Fibroblast of the aortic adventitia (primary cell): Measurements from ENCODE around the gene OTOP3. TPM values are rescaled to one million over a fixed set of nuclear protein-coding genes. Genes with fewer than 3 reads are reported as not detected.
A peak's percentile ranks its signal among the peaks of the same experiment; 100 is the strongest.

Source experiments
- DNase-seq: peaks from one replicate; pipeline ENCODE4 v3.0.0-alpha.2; 2010; ENCODE audit warnings: low read depth
- H3K4me3 ChIP-seq: 2 replicates; pipeline ENCODE4 v1.5.1; 2011; ENCODE audit warnings: low read depth, mild to moderate bottlenecking, control low read depth, low read length, moderate library complexity
- CTCF ChIP-seq: IDR thresholded peaks from 2 replicates; pipeline ENCODE4 v1.5.1; 2011; ENCODE audit warnings: mild to moderate bottlenecking, low read length, control low read depth, inconsistent platforms; ENCODE audit not compliant: insufficient read depth
- total RNA-seq: library from RNA; depleted of rRNA; stranded (reverse); fragments of >200 nt; gene quantifications from 2 replicates; pipeline ENCODE4 v1.2.3, GENCODE V29; 2012; ENCODE audit warnings: low replicate concordance

Gene OTOP3
- total RNA-seq, 1 donor, result not detected

- TF ChIP-seq CTCF, result no peak
- no peak for DNase-seq
These were observed 19.1 kb downstream of the OTOP3 start for GRCh38 chr17:74954665-74955421.

GRCh38 chr17:74956093-74956492, 20.4 kb downstream of the OTOP3 start:
- no peak for DNase-seq
- H3K4me3 ChIP-seq, result no peak overlapping the region
- TF ChIP-seq CTCF, result no peak

More at GRCh38 chr17:74954665-74955421, 19.1 kb downstream of the OTOP3 start:
- no peak overlapping the region for H3K4me3 ChIP-seq

DNA sequence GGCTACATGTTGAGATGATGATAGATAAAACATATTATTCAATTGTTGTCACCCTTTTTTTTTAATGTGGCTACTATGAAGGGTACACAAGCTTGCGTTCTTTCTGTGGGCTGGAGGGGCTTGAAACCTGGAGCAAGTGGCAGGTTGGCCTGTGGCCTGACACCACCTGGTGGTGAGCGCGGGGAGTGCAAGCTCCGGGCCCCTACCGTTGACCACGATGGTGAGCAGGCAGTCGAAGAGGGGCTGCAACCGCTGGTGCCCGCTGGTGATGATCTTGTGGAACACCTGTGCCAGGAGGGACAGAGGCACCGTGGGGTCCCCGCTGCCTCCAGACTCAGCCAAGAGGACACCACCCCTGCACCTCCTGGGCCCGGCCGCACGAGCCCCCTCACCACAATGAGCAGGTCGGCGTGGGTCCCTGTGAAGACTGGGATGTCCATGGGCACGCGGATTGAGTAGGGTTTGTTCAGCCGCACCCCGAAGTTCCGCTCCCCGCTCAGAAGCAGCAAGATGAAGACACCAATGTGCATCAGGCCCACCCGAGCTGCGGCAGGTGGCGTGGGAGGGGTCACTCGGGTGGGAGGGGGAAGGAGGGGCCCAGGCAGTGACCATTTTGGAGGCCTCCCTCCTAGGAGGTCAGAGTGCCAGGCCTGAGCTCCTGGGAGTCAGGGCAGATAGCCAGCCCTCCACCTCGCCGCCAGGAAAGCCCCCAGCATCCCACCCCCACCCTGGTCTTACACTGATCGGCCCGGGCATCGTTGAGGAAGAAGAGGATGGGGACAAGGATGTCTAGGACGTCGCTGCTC, 22.4 kb downstream of the OTOP3 start:
- peak; percentile 48 for DNase-seq
- peak; percentile 95 for TF ChIP-seq CTCF
- H3K4me3 ChIP-seq, result no peak overlapping the region

DNA sequence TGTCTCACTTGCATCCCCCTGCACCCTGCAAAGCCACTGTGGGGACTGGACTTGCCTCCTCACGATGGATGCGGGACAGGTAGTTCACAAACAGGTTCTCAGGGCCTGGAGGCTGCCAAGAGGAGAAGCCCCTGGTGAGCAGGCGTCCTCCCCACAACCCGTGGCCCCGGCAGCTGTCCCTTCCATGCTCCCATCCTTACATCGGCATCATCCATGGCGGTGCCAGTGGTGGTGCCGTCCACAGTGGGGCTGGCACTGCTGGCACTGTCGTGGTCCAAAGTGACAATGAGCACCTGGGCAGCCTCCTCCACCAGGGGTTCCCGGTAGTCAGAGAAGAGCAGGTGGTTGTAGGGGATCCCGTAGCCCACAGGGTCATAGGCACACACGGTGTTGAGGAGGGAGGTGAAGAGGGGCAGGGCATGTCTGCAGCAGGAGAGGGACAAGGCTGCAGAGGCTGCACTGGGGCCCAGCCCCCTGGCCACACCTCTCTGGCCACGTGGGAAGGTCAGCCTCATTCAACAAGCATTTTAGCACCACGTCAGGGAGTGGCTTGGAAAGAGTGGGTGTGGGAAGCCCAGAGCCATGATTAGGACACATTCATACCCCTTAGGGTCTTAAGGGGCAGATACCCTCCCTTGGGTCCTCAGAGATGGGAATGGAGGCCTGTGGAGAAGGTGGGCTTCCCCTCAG, 24.3 kb downstream of the OTOP3 start:
- no peak for TF ChIP-seq CTCF
- DNase-seq, result peak; percentile 19

DNA sequence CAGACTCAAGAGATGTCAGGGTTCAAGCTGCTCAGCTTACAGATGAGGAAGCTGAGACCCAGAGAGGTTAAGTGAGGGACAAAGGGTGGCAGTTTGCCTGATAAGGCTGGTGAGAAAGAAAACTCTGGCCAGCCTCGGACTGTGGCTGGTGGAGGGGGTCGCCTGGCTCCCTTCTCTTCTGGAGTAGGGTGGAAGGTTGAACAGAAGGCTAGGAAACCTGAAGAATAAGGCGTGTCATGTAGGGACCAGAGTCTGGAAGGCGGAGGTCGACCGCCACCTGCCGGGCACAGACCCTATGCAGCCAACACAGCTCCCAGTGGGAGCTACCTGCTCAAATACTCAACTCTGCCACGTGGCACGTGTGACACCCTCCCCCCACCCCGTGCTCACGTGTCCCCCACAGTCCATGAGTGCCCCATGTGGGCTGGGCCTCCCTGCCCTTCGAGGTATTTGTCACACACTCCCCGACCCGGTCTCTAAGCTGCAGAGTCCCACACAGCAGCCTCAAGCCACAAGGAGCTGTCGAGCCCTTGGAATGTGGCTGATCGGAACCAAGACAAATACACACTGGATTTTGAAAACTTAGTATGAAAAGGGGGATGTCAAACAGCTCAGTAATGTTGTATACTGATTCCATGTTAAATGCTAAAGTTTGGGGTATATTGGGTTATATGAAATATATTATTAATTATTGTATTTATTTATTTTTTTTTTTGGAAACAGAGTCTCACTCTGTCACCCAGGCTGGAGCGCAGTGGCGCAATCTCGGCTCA, 25.1 kb downstream of the OTOP3 start:
- H3K4me3 ChIP-seq, result no peak overlapping the region
- TF ChIP-seq CTCF, result peak; percentile 43
- peak; percentile 14 for DNase-seq

More for the DNA sequence above, 24.3 kb downstream of the OTOP3 start:
- H3K4me3 ChIP-seq, result no peak overlapping the region
